GM12872 (cell line): ENCODE measurements around the gene PHLDA3.

Experiments used
- CTCF ChIP-seq: IDR thresholded peaks from 3 replicates; pipeline ENCODE4 v1.5.1; 2011; ENCODE audit warnings: low read depth, mild to moderate bottlenecking, low read length, moderate library complexity; ENCODE audit not compliant: insufficient read depth

PHLDA3 gene

GRCh38 chr1:201468844-201469644 lies at the start of gene PHLDA3:
Gene PHLDA3 (minus strand): TSS chr1:201469188. CDS start chr1:201468786, 402 bp downstream.
- TF ChIP-seq CTCF, result no peak

GRCh38 chr1:201518071-201518470 lies 49.1 kb upstream of the PHLDA3 start:
- TF ChIP-seq CTCF, result no peak

- no peak for TF ChIP-seq CTCF
Measured at GRCh38 chr1:201517631-201518030, 48.6 kb upstream of the PHLDA3 start.

- TF ChIP-seq CTCF, result no peak
Measured at GRCh38 chr1:201516511-201517127, 47.6 kb upstream of the PHLDA3 start.

- TF ChIP-seq CTCF, result no peak
Measured at GRCh38 chr1:201515895-201516294, 46.9 kb upstream of the PHLDA3 start.

GRCh38 chr1:201515062-201515750 lies 46.2 kb upstream of the PHLDA3 start:
- no peak for TF ChIP-seq CTCF

GRCh38 chr1:201514466-201514865 lies 45.5 kb upstream of the PHLDA3 start:
- no peak for TF ChIP-seq CTCF
